ENCODE measurements around the gene CNNM3.
A peak's percentile ranks its signal among the peaks of the same experiment; 100 is the strongest.
"Not testable (repeated sequence)": the region's sequence is repeated elsewhere in the genome, so short reads cannot be mapped to it uniquely, and the experiment has no call there.

CNNM3 gene

DNA sequence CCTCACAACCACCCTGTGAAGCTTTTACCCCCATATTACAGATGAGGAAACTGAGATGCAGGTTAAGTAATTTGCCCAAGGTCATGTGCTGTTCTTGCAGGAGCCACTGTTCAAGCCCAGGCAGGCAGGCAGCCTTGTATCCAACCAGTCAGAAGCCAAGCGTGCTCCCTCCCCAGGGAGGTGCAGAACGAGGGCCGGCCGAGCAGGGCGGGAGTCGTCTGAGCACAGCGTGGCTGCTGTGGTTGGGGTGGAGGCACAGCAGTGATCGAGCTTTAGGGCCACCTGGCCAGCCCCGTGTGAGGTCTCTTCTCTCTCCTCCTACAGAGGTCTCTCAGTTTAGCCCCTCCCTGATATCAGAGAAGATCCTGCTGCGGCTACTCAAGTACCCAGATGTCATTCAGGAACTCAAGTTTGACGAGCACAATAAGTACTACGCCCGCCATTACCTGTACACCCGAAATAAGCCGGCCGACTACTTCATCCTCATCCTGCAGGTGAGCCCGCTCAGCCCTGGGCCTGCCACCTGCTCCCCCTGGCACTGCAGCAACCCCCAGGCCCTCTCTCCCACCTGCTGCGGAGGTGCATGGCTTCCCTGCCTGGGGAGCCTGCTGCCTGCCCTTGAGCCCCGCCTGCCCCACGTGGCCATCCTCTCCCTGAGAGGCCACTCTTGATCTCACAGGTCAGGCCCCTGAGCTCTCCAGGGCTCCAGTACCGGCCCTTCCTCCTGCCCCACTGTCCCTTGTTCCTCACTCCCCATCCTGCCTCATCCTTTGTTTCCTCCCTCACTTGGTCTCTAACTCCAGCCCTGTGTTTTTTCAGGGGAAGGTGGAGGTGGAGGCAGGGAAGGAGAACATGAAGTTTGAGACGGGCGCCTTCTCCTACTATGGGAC is 17.1 kb upstream of the CNNM3 start:
- DNase-seq (ENCODE audit: low read depth in 2 of 2): no peak

- no peak for DNase-seq (ENCODE audit: low read depth in 2 of 2)
Observed at GRCh38 chr2:96799623-96799935, 16.5 kb upstream of the CNNM3 start.

GRCh38 chr2:96800061-96801004 is 15.7 kb upstream of the CNNM3 start:
- DNase-seq (ENCODE audit: low read depth in 2 of 2): no peak

GRCh38 chr2:96801005-96801785 is 14.9 kb upstream of the CNNM3 start:
- peak; percentile 44 to 68 for DNase-seq (ENCODE audit: low read depth in 2 of 2)

- DNase-seq (ENCODE audit: low read depth in 2 of 2): peak in 1 of 2 experiments; percentile 32
Observed at GRCh38 chr2:96801786-96802595, 14.1 kb upstream of the CNNM3 start.

DNA sequence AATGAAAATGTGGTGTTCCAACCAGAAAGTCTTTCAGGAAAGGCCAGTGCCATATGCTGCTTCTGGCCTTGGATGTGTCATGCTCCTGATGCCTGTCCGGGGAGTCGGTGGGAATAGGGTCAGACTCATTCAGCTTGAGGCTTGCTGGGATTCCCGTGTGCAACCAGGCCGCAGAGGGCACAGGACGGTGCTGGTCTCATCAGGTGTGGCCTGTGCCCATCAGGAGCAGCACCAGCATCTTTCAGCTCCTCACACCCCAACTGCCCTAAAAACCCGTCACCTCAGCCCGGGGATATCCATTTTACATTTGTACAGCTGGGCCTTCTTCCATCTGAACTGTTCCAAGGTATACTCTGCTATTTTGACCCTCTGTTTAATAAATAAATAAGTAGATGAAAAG is 13.3 kb upstream of the CNNM3 start:
- no peak for DNase-seq (ENCODE audit: low read depth in 2 of 2)

DNA sequence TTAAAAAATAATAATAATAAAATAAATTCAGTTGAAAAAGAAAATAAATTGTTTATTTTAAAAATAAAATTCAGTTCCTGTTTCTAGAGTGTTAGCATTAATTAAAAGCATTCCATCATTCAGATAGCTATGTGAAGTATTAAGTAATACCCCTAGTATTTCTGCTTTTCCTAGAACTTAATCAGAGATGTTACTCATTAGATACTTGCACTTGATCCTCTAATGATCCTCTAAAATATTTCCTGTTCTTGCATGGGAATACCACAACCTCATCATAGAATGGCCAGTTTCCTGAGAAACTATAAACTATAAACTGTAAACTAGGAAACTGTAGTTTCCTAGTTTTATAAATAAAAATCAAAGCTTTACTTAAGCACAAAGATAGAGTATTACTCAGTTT is 11.1 kb upstream of the CNNM3 start:
- DNase-seq (ENCODE audit: low read depth in 2 of 2): no peak

- not testable (repeated sequence) for DNase-seq (ENCODE audit: low read depth in 2 of 2)
Observed at GRCh38 chr2:96805946-96806345, 10.1 kb upstream of the CNNM3 start.

DNA sequence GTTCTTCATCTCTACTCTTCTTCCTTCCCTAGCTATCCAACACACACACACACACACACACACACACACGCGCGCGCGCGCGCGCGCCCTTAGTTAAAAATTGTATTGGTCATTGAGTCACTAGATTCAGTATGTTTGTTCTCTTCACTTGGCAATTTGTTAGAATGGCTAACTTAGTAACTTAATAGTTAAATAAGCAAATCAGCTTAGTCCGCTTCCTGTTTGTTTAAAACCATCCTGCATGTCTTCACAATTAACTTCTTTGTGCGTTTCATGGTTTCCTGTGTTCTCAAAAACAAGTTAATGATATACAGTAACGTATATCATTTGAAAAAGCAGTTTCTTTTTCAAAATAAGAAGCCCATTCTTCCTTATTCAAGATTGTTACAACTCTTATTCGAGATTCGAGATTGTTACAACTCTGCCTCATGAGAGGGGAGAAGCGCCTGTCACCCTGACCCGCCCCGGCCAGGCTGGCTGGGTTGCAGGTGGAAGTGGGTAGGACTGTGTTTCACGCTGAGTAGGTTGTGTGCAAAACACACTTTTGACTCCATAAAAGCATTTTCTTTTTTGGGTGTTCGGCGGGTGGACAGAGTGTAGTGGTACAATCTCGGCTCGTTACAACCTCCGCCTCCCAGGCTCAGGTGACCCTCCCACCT is 9.5 kb upstream of the CNNM3 start:
- no peak for DNase-seq (ENCODE audit: low read depth in 2 of 2)

- no peak for DNase-seq (ENCODE audit: low read depth in 2 of 2)
Observed at GRCh38 chr2:96807127-96807471, 9.0 kb upstream of the CNNM3 start.

- DNase-seq (ENCODE audit: low read depth in 2 of 2): no peak
Observed at GRCh38 chr2:96808176-96808837, 7.8 kb upstream of the CNNM3 start.

GRCh38 chr2:96809216-96809882 is 6.7 kb upstream of the CNNM3 start:
- no peak for DNase-seq (ENCODE audit: low read depth in 2 of 2)

DNA sequence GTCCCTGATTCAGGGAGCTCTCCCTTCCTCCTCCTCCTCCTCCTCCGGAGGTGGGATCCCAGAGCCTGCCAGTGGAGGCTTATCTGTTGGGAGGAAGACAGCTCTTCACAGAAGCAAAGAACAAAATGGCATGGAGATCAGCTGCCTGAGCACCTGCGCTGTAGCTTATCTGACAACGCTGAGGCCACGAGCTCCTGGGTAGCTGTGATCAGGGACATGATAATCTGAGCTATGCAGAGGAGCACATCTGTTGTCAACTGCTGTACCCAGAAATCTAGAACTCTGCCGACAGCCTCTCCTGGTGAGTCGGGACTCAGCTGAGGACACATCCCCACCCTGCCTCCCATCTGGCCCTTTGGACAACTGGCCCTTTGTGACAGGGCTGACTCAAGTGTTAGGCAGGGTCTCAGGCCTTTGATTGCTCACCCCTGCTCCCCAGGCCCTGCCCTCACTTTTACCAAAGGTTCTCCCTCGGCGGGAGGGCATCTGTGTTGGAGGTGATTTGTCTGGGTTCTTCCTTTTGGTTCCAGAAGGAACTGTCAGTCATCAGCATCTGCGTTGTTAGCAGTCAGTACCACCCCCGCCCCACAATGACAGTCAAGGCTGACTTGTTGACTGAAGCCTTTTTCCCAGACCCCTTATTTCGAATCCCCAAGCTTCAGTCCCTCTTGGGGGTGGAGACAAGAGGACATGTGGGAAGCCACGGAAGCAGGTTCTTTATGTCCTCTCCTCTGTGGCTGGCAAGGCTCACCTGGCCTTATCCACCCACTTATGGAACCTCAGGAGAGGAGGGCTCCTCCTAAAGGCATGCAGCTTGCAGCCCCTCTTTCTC is 5.9 kb upstream of the CNNM3 start:
- no peak for DNase-seq (ENCODE audit: low read depth in 2 of 2)

DNA sequence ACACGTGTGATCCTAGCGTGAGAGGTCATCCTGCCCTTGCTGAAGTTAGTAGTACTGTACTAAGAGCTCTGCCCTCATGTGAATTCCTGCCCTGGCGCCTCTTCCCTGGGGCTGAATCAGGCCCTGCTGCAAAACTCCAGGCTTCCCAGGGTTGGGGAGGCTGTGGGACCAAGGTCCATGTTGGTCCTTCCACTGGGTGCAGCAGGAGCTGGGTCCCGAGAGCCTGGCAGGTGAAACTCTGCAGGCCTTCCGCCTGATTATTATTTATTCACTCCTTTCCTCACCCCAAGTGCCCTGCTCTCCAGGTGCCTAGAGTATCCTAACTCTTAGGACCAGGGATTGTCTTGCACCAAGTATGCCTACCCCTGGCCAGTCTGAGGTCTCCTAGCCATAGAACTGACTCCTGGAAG is 5.3 kb upstream of the CNNM3 start:
- DNase-seq (ENCODE audit: low read depth in 2 of 2): no peak

DNA sequence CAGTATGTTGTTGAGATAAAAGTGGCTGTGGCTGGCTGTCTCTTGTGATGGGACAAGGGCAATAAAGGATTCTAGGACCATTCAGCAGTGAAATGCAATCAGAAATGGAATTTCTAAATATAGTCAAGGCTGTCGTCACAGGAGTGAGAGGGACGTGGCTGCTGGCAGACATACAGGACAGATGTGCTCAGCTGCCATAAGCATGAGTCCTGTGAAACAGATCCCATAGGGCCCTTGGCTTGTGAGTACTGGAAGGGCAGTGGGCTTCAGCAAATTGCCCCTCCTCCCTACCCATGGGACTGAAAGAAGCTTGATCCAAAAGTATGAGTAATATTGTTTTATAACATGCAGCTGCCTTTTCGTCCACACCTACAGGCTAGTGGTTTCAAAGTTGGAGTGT is 4.2 kb upstream of the CNNM3 start:
- no peak for DNase-seq (ENCODE audit: low read depth in 2 of 2)

DNA sequence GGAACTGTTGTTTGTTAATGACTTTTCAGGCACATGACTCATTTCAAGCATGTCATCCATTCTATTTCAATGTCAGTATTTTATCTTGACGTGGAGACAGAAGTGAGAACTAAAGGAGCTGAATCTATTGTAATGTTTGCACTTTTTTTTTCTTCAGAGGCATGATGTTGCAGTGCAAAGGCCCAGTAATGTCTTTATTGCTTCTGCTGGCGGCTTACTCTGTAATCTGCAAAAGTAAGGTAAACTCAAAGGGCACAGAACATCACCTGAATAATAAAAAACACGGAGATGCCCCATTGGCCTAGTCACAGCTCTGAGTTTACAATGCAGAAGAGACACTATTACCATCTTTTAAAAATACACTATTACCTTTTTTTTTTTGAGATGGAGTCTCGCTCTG is 2.4 kb upstream of the CNNM3 start:
- DNase-seq (ENCODE audit: low read depth in 2 of 2): no peak

DNA sequence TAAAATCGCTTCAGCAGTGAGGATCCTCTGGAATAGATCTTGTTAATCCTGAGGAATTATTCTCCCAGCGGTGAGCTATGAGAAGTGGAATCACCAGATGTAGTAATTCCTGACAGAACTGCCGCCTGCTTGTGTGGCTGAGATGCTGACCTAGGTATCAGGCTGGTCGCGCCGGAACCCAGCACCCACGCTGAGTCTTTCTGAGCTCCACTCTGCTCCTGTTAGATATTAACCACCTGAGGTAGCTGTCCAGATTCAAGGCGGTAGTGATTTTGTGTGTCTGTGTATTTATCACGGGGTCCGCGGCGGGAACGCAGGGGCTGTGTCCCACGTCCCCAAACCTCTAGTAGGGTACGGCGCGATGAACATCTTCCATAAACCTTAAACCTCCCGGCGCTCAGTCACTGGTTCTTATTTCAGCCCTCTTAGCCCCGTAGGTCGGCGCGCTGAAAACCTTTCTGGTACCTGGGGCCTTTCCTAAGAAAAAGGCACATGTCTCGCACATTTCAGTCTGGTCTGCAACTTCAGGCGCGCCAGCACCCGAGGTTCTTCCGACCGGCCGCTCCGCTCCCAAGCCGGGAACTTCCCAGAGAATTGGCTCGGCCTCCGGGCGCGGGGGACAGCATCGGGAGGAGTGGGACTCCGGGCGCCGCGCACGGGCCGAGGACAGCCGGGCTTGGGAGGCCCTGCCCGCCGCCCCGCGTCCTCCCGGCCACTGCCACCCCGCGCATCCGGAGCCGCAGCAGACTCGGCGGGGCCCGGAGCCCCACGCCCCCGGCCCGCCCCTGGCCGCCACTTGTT is 542 bp upstream of the CNNM3 start:
- DNase-seq (ENCODE audit: low read depth in 2 of 2): no peak
